Heart left ventricle (tissue), 16 donors: ENCODE measurements around the gene LANCL2. TPM values are rescaled to one million over a fixed set of nuclear protein-coding genes. Genes with fewer than 3 reads are reported as not detected.

ENCODE experiments used
- ATAC-seq, 4 donors: fragments of 200-7000 bp; cut with Tn5 transposase; one replicate each; pipeline ENCODE4 v1.9.1; 2020 to 2022; ENCODE audit warnings: moderate library complexity in 4 of 4, mild to moderate bottlenecking in 3 of 4, moderate number of reproducible peaks in 1 of 4
- DNase-seq, 5 donors: peaks; one replicate each; pipeline ENCODE4 v3.0.0-alpha.2; 2020
- H3K27ac ChIP-seq, 12 donors: fragments of 200-600 bp; sonication (generic) in 4 of 12; one replicate each; pipeline versions ENCODE4 v1.5.0 to v1.8.0; 2016 to 2022; ENCODE audit warnings: mild to moderate bottlenecking in 2 of 12
- H3K27me3 ChIP-seq, 9 donors: fragments of 200-600 bp; sonication (generic) in 2 of 9; one replicate each; pipeline versions ENCODE4 v1.5.1 to v1.8.0; 2016 to 2022; ENCODE audit warnings: mild to moderate bottlenecking in 3 of 9
- H3K36me3 ChIP-seq, 9 donors: fragments of 200-600 bp; sonication (generic) in 2 of 9; one replicate each; pipeline versions ENCODE4 v1.5.0 to v1.8.0; 2018 to 2022; ENCODE audit warnings: mild to moderate bottlenecking in 2 of 9
- H3K4me1 ChIP-seq, 12 donors: fragments of 200-600 bp; sonication (generic) in 4 of 12; one replicate each; pipeline versions ENCODE4 v1.5.0 to v1.8.0; 2016 to 2022; ENCODE audit warnings: mild to moderate bottlenecking in 3 of 12
- H3K4me3 ChIP-seq, 12 donors: fragments of 200-600 bp; sonication (generic) in 4 of 12; one replicate each; pipeline versions ENCODE4 v1.5.0 to v1.8.0; 2017 to 2022; ENCODE audit warnings: mild to moderate bottlenecking in 9 of 12, moderate library complexity in 4 of 12
- H3K9me3 ChIP-seq, 12 donors: fragments of 200-600 bp; sonication (generic) in 4 of 12; one replicate each; pipeline versions ENCODE4 v1.5.0 to v1.8.0; 2016 to 2022; ENCODE audit warnings: mild to moderate bottlenecking in 1 of 12
- POLR2A ChIP-seq, 2 donors: fragments of 450-650 bp; IDR thresholded peaks; one replicate each; pipeline ENCODE4 v1.6.1; 2017; ENCODE audit warnings: antibody characterized with exemption in 2 of 2, mild to moderate bottlenecking in 2 of 2, moderate library complexity in 2 of 2
- WGBS, 4 donors: extraction: QIAGEN DNeasy Blood & Tissue Kit in 2 of 4; methylation state at CpG; one replicate each; pipeline versions ENCODE4 v1.1.5 to v1.1.7; 2013 to 2018; 5-methylcytosine and 5-hydroxymethylcytosine counted together
- intact Hi-C, 10 donors: fragments of 100-400 bp; cut with DNase I; formaldehyde crosslinking; loops; one replicate each; pipeline versions ENCODE4 v1.11.1 to v1.14.2; 2022
- polyA plus RNA-seq, 2 donors: library from polyadenylated mRNA; stranded (reverse); fragments of 200-250 nt; gene quantifications; one replicate each; pipeline ENCODE4 v1.2.3, GENCODE V29; 2013
- total RNA-seq, 9 donors: library from RNA; depleted of rRNA in 2 of 9; stranded (reverse); fragments of >200 nt in 2 of 9; fragmentation: NEBNext Ultra II Directional in 3 of 9; extraction: Animal tissue kit (Norgen Biotek cat#: 25700) in 3 of 9; gene quantifications; one replicate each; pipeline versions ENCODE4 v1.1.0 to v1.2.4, GENCODE V29; 2016 to 2023
- TF ChIP-seq, protein P1 (sequence below), 12 donors: fragments of 200-600 bp; sonication (generic) in 4 of 12; IDR thresholded peaks; one replicate each; pipeline versions ENCODE4 v1.5.0 to v1.8.0; 2018 to 2022; ENCODE audit warnings: antibody characterized with exemption in 12 of 12, mild to moderate bottlenecking in 5 of 12
- donor health status: ischemic (EF 13 %, LVEDD 7.1; RV severe dilation, severe dysfunction).
- donor health status: healthy with polysubstance abuse.
- donor health status: DM: no; HTN: yes; CAD: no.
- donor health status: DM: no; HTN: no; CAD: no.
- donor health status: ischemic (EF 25% LVEDD 6.9; RV normal size, moderate dysfunction).
- donor health status: ischemic (EF 25% LVEDD 5.7; RV mildly dilated, moderate dysfunction).
- donor health status: healthy.
- donor health status: DM: yes; HTN: yes; CAD: no.
- donor health status: ischemic (EF 35%, LVEDD 5.7; RV mildly dilated, moderate dysfunction).
- donor health status: nonischemic (EF 11% LVEDD 7.7; RV severe dilation, severe dysfunction).
- donor health status: DM: yes; HTN: yes; CAD: no.
- donor health status: PGD.
- donor health status: ischemic (EF 29% LVEDD 5.4; RV normal size, mild dysfunction).
- donor health status: nonischemic (EF 23%, LVEDD 6.1; RV moderate dilation, normal function).

The LANCL2 gene
- total and polyA plus RNA-seq, 11 donors = 2.6 to 10.3 (median 8.0) TPM

DNA sequence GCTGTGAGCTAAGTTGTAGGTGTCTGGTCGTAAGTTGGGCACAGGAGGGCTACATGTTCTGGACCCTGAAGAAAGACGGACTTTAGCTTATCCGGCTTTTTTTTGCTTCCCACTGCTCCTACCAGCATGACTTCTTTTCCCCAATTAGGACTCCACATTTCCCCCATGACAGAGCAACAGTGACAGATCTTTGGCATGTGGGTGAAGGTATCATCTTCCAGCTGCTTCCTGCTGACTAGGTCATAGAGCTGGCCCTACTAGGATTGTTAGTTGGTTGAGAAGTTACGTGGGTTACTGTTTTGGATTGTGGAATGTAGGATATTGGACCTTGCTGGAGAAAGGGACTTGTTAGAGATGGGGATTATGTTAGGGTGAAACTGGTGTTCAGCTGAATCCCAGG is 21.4 kb downstream of the LANCL2 start:
- Histone ChIP-seq H3K27me3 (no peaks in the 10 kb centered on the region), H3K36me3 (peaks cover 0 to under 1% (median 0%) of the 10 kb centered on the region in 9 donors), H3K27ac (no peak overlapping the region), H3K4me1 (no peaks in the 10 kb centered on the region), H3K4me3 (no peak overlapping the region), H3K9me3 (peaks cover 0 to 38% (median 11%) of the 10 kb centered on the region in 12 donors)
- intact Hi-C loops = no loop called here
- 96 to 100% (median 98%) methylated on average over 4 of the region's 4 CpGs for WGBS, 4 donors
- TF ChIP-seq, protein P1, sequence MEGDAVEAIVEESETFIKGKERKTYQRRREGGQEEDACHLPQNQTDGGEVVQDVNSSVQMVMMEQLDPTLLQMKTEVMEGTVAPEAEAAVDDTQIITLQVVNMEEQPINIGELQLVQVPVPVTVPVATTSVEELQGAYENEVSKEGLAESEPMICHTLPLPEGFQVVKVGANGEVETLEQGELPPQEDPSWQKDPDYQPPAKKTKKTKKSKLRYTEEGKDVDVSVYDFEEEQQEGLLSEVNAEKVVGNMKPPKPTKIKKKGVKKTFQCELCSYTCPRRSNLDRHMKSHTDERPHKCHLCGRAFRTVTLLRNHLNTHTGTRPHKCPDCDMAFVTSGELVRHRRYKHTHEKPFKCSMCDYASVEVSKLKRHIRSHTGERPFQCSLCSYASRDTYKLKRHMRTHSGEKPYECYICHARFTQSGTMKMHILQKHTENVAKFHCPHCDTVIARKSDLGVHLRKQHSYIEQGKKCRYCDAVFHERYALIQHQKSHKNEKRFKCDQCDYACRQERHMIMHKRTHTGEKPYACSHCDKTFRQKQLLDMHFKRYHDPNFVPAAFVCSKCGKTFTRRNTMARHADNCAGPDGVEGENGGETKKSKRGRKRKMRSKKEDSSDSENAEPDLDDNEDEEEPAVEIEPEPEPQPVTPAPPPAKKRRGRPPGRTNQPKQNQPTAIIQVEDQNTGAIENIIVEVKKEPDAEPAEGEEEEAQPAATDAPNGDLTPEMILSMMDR (IDR thresholded peaks at IDR 0.05) = no peak
- no peak for TF ChIP-seq POLR2A (IDR thresholded peaks at IDR 0.05)
- DNase-seq (no peak), ATAC-seq (no peak)

DNA sequence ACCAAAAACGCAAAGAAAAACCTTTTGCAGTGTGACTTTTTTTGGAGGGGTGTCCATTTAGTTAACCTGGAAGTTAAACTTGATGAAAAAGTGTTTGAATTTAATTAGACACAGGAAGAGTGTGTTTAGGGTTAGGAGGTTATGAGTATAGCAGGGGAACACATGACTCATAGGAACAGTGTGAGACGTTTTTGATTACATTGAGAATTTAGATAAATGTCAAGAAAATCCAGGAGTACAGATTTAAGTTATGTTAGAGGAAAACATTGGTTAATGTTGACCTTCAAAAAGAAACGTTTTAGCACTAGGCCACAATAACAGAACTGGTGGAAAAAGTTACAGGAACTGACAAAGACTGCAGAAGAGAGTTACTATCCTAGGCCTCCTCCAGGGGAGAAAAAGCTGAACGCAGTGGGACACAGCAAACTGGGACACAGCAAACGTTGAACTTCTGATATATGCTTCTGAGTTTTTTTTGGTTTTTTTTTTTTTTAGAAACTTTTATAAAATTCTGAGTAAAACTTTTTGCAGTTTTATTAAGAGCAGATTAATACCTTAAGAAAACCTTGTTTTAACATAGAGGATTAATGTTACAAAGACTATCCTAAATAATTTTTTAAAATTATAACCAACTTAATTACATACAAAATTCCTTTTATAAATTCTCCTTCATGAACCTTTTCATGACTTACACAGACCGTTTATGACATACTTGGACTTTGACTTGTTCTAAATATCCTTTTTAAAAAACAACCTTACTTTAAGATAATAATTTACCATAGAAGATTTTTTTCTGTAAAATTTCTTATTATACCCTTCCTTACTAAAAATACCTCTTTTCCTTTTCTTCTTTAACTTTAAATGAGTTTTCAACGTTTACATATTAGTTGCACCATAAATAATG is 22.2 kb downstream of the LANCL2 start:
- no peak for DNase-seq
- no peak overlapping the region for H3K27ac ChIP-seq
- intact Hi-C loops = no loop called here

DNA sequence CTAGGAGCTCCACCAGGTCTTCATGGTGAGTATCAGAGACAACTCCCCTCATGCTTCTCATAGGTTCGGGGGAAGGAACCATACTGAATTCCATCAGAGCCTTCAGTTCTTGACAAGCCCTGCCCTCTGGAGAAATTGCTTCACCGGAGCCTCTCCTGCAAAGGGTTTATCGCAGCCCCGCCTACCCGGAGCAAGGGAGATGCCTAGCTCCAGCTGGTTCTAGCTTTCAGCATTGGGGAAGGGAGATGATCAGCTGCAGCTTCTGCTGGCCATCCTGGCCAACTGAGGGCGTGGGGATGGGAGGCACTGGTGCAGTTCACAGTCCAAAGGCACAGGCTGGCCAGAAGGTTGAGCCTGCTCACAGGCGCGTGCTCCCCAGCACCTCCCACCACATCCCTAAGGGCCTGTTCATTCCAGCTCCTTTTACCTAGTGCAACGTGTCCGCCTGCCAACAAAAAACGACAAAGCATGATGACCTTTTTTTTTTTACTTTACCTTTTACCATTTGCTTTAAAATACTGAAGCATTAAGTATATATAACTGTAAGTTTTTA is 31.2 kb downstream of the LANCL2 start:
- Histone ChIP-seq H3K36me3 (peaks cover 0 to 45% (median 20%) of the 10 kb centered on the region in 9 donors), H3K9me3 (no peaks in the 10 kb centered on the region), H3K27ac (no peak overlapping the region), H3K4me1 (no peaks in the 10 kb centered on the region), H3K4me3 (no peak overlapping the region), H3K27me3 (no peaks in the 10 kb centered on the region)
- DNase-seq = no peak
- WGBS, 4 donors = 81 to 91% (median 89%) methylated on average over 7 to 11 of the region's 11 CpGs
- TF ChIP-seq, protein P1 (IDR thresholded peaks at IDR 0.05) = no peak
- TF ChIP-seq POLR2A (IDR thresholded peaks at IDR 0.05) = no peak
- ATAC-seq = no peak
- intact Hi-C loops = no loop called here

More for the DNA sequence above, 22.2 kb downstream of the LANCL2 start:
- no peak for TF ChIP-seq POLR2A (IDR thresholded peaks at IDR 0.05)
- TF ChIP-seq, protein P1 (IDR thresholded peaks at IDR 0.05) = no peak
- 86 to 92% (median 88%) methylated on average over 7 of the region's 7 CpGs for WGBS, 4 donors
- H3K4me3 ChIP-seq = no peak overlapping the region
- no peaks in the 10 kb centered on the region for H3K27me3 ChIP-seq
- no peak for ATAC-seq
- no peaks in the 10 kb centered on the region for H3K4me1 ChIP-seq
- peaks cover 0 to 38% (median 11%) of the 10 kb centered on the region in 12 donors for H3K9me3 ChIP-seq
- H3K36me3 ChIP-seq = peaks cover 0 to 8% (median 5%) of the 10 kb centered on the region in 9 donors

DNA sequence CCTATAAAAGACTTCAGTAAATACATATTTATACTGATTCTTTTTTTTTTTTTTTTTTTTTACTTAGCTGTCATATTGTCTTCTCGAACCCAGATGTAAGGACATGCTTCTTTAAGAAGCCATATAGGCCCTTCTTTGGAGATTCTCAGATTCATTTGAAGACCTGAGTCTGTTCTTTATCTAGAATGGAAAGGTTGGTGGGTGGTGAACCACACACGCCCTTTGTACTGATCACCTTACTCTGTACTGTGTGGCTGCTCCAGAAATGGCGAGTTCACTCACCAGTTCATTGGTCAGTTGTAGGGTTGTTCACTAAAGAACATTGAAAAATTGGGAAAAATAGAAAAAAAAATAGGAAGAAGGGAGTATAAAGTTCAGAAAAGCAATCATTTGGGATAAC is 32.5 kb downstream of the LANCL2 start:
- no peak for DNase-seq

More for the DNA sequence above, 32.5 kb downstream of the LANCL2 start:
- WGBS, 4 donors = 95 to 98% (median 96%) methylated on average over 3 of the region's 3 CpGs
- TF ChIP-seq, protein P1 (IDR thresholded peaks at IDR 0.05) = no peak
- no peak for TF ChIP-seq POLR2A (IDR thresholded peaks at IDR 0.05)
- Histone ChIP-seq H3K27ac (no peak overlapping the region), H3K9me3 (no peaks in the 10 kb centered on the region), H3K36me3 (peaks cover 0 to 34% (median 13%) of the 10 kb centered on the region in 9 donors), H3K4me1 (no peaks in the 10 kb centered on the region), H3K27me3 (no peaks in the 10 kb centered on the region), H3K4me3 (no peak overlapping the region)
- intact Hi-C loops = no loop called here
- no peak for ATAC-seq
